NCI-H146 treated with DMSO at 0.1 percent for 48 hours (cell line): ENCODE results near the gene SMIM36.
"Not testable (repeated sequence)": the region's sequence is repeated elsewhere in the genome, so short reads cannot be mapped to it uniquely, and the experiment has no call there.

ENCODE experiments used
- DNase-seq: peaks from one replicate; lab custom pipeline; 2025; ENCODE audit not compliant: unreplicated experiment; lab: John Stamatoyannopoulos, UW

SMIM36 gene

GRCh38 chr17:55456307-55457240, 54.7 kb downstream of the SMIM36 start:
- DNase-seq, result no peak

GRCh38 chr17:55454906-55455474, 56.3 kb downstream of the SMIM36 start:
- no peak for DNase-seq

GRCh38 chr17:55453839-55454557, 57.3 kb downstream of the SMIM36 start:
- no peak for DNase-seq

- DNase-seq, result no peak
These were observed 59.0 kb downstream of the SMIM36 start for GRCh38 chr17:55452139-55452790.

GRCh38 chr17:55451758-55452138, 59.5 kb downstream of the SMIM36 start:
- no peak for DNase-seq

GRCh38 chr17:55451203-55451641, 60.0 kb downstream of the SMIM36 start:
- DNase-seq, result no peak

GRCh38 chr17:55450232-55450825, 60.9 kb downstream of the SMIM36 start:
- no peak for DNase-seq

- no peak for DNase-seq
These were observed 62.6 kb downstream of the SMIM36 start for GRCh38 chr17:55448681-55449080.

- DNase-seq, result no peak
These were observed 64.6 kb downstream of the SMIM36 start for GRCh38 chr17:55446581-55447205.

- not testable (repeated sequence) for DNase-seq
These were observed 65.2 kb downstream of the SMIM36 start for GRCh38 chr17:55446004-55446403.

GRCh38 chr17:55444471-55445441, 66.5 kb downstream of the SMIM36 start:
- no peak for DNase-seq

- DNase-seq, result no peak
These were observed 67.3 kb downstream of the SMIM36 start for GRCh38 chr17:55443904-55444303.

- no peak for DNase-seq
These were observed 68.1 kb downstream of the SMIM36 start for GRCh38 chr17:55442953-55443683.

GRCh38 chr17:55442462-55442861, 68.8 kb downstream of the SMIM36 start:
- no peak for DNase-seq

GRCh38 chr17:55441544-55441943, 69.7 kb downstream of the SMIM36 start:
- no peak for DNase-seq

- no peak for DNase-seq
These were observed 70.9 kb downstream of the SMIM36 start for GRCh38 chr17:55440391-55440790.

GRCh38 chr17:55437159-55437605, 74.1 kb downstream of the SMIM36 start:
- DNase-seq, result no peak
